ENCODE data around the gene RBX1. TPM values are rescaled to one million over a fixed set of nuclear protein-coding genes. Genes with fewer than 3 reads are reported as not detected.
"Not testable (repeated sequence)": the region's sequence is repeated elsewhere in the genome, so short reads cannot be mapped to it uniquely, and the experiment has no call there.

Gene RBX1
- total RNA-seq, 2 experiments from 2014 or later, result 77.3 to 86.9 TPM

DNA sequence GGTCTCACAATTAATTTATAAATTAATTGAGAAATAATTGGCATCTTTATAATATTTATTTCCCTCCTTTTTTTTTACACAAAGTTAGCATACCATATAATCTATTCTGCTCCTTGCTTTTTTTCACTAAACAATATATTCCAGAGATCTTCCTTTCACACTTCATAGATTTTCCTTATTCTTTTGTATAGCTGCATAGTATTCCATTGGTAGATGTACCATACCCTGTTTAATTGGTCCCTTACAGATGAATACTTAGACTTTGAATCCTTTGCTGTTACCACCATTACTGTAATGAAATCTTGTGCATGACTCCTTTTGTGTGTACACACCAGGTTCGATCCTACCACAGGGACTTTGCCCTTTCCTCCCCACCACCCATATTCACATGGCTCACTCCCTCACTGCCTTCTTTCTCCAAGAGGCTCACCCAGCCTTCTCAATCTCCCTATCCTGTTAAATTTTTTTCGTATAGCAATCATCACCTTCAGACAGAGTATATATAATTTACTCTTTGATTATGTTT, 48.9 kb downstream of the RBX1 start:
- Histone ChIP-seq H2AFZ (ENCODE audit: low read length) (no peak overlapping the region), H3K4me3 (ENCODE audit: low read depth, low read length, poor library complexity, severe bottlenecking) (no peak overlapping the region), H3K9me3 (ENCODE audit: low read length) (no peaks in the 10 kb centered on the region), H3K4me1 (ENCODE audit: insufficient read depth, low read length, poor library complexity, severe bottlenecking) (no peaks in the 10 kb centered on the region), H3K4me2 (ENCODE audit: low read length) (no peak overlapping the region), H3K36me3 (ENCODE audit: insufficient read depth, low read length) (no peaks in the 10 kb centered on the region), H4K20me1 (ENCODE audit: insufficient read depth, low read length) (no peaks in the 10 kb centered on the region), H3K27ac (ENCODE audit: low read depth, low read length, poor library complexity, severe bottlenecking) (no peak overlapping the region), H3K79me2 (ENCODE audit: insufficient read depth, low read depth, low read length) (no peaks in the 10 kb centered on the region), H3K9me2 (ENCODE audit: insufficient read depth, low read length) (no peaks in the 10 kb centered on the region)
- intact Hi-C loops (cut with micrococcal nuclease; ENCODE audit: unreplicated experiment), result no loop called here
- no peak for TF ChIP-seq EZH2phosphoT487 (IDR thresholded peaks at IDR 0.05; ENCODE audit: borderline replicate concordance, low read depth, low read length)
- TF ChIP-seq, protein P1, sequence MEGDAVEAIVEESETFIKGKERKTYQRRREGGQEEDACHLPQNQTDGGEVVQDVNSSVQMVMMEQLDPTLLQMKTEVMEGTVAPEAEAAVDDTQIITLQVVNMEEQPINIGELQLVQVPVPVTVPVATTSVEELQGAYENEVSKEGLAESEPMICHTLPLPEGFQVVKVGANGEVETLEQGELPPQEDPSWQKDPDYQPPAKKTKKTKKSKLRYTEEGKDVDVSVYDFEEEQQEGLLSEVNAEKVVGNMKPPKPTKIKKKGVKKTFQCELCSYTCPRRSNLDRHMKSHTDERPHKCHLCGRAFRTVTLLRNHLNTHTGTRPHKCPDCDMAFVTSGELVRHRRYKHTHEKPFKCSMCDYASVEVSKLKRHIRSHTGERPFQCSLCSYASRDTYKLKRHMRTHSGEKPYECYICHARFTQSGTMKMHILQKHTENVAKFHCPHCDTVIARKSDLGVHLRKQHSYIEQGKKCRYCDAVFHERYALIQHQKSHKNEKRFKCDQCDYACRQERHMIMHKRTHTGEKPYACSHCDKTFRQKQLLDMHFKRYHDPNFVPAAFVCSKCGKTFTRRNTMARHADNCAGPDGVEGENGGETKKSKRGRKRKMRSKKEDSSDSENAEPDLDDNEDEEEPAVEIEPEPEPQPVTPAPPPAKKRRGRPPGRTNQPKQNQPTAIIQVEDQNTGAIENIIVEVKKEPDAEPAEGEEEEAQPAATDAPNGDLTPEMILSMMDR (conservative IDR thresholded peaks at IDR 0.05; ENCODE audit: low read length), result no peak
- POLR2A ChIA-PET, result interaction anchor here (0.6 kb wide), 1 partner anchor 55 kb away, joined by 3 read pairs; no protein-coding TSS in a partner anchor
- CTCF ChIA-PET (ENCODE audit: unreplicated experiment), result no interaction called here
- no peak for DNase-seq (ENCODE audit: low spot score)
- no TSS peak for BruUV-seq (replicated peaks)

DNA sequence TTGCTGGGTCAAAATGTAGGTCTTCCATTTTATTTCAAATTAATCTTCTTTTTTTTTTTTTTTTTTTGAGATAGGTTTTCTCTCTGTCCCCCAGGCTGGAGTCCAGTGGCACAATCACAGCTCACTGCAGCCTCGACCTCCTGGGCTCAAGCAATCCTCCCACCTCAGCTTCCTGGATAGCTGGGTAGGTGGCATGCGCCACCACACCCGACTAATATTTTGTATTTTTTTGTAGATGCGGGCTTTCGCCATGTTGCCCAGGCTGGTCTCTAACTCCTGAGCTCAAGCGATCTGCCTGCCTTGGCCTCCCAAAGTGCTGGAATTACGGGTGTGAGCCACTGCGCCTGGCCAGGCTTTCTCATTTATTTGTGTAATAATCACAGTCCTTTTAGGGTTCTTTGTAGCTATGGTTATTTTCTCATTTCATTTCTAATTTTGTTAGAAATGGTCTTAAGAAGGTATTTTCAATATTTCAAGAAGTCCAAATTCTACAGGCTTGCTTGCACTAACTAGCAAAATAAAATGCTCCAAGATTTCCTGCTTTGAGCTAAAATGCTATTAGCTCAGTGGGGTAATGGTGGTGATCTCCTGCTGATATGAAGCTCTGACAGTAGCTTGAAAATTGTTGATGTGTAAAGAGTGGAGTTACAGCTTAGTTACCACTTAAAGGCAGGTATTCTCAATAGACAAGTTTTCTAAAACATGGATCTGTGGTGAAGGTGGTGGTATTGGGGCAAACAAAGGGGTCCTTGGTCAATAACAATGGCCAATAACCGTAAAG, 50.0 kb downstream of the RBX1 start:
- BruUV-seq (replicated peaks), result no TSS peak
- Histone ChIP-seq H3K9me2 (ENCODE audit: insufficient read depth, low read length) (no peaks in the 10 kb centered on the region), H3K9me3 (ENCODE audit: low read length) (no peaks in the 10 kb centered on the region), H3K27ac (ENCODE audit: low read depth, low read length, poor library complexity, severe bottlenecking) (no peak overlapping the region), H3K36me3 (ENCODE audit: insufficient read depth, low read length) (no peaks in the 10 kb centered on the region), H3K4me2 (ENCODE audit: low read length) (no peak overlapping the region), H3K4me1 (ENCODE audit: insufficient read depth, low read length, poor library complexity, severe bottlenecking) (no peaks in the 10 kb centered on the region), H4K20me1 (ENCODE audit: insufficient read depth, low read length) (no peaks in the 10 kb centered on the region), H3K79me2 (ENCODE audit: insufficient read depth, low read depth, low read length) (no peaks in the 10 kb centered on the region), H2AFZ (ENCODE audit: low read length) (no peak overlapping the region), H3K4me3 (ENCODE audit: low read depth, low read length, poor library complexity, severe bottlenecking) (no peak overlapping the region)
- ChIA-PET CTCF (ENCODE audit: unreplicated experiment) (no interaction called here), POLR2A (interaction anchor here (0.6 to 1.3 kb wide), 2 partner anchors 20 to 56 kb away, joined by 3 read pairs; no protein-coding TSS in a partner anchor)
- intact Hi-C loops (cut with micrococcal nuclease; ENCODE audit: unreplicated experiment), result no loop called here
- no peak for TF ChIP-seq EZH2phosphoT487 (IDR thresholded peaks at IDR 0.05; ENCODE audit: borderline replicate concordance, low read depth, low read length)
- TF ChIP-seq, protein P1 (conservative IDR thresholded peaks at IDR 0.05; ENCODE audit: low read length), result no peak
- DNase-seq (ENCODE audit: low spot score), result no peak

DNA sequence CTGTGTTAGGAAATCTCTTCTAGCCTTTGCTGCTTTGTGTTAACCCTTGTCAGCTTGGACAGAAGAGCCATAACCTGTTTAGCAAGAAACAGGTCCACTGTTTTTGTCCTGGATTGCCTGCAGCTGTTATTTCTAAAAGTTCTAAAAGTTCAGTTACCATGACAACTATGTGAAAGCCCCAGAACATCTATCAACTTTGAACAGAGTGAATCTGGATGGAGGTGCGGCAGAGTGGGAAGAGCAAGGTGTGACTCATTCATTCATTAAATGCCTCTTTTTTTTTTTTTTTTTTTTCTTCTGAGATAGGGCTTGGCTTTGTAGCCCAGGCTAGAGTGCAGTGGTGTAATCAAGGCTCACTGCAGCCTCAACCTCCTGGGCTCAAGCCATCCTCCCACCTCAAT, 50.5 kb downstream of the RBX1 start:
- DNase-seq (ENCODE audit: low spot score), result no peak
- Histone ChIP-seq H2AFZ (ENCODE audit: low read length) (no peak overlapping the region), H3K9me3 (ENCODE audit: low read length) (no peaks in the 10 kb centered on the region), H3K79me2 (ENCODE audit: insufficient read depth, low read depth, low read length) (no peaks in the 10 kb centered on the region), H4K20me1 (ENCODE audit: insufficient read depth, low read length) (no peaks in the 10 kb centered on the region), H3K27ac (ENCODE audit: low read depth, low read length, poor library complexity, severe bottlenecking) (no peak overlapping the region), H3K4me3 (ENCODE audit: low read depth, low read length, poor library complexity, severe bottlenecking) (no peak overlapping the region), H3K36me3 (ENCODE audit: insufficient read depth, low read length) (no peaks in the 10 kb centered on the region), H3K4me2 (ENCODE audit: low read length) (no peak overlapping the region), H3K9me2 (ENCODE audit: insufficient read depth, low read length) (no peaks in the 10 kb centered on the region), H3K4me1 (ENCODE audit: insufficient read depth, low read length, poor library complexity, severe bottlenecking) (no peaks in the 10 kb centered on the region)
- POLR2A ChIA-PET, result interaction anchor here (1.3 kb wide), 1 partner anchor 20 kb away, joined by 3 read pairs; no protein-coding TSS in a partner anchor
- TF ChIP-seq EZH2phosphoT487 (IDR thresholded peaks at IDR 0.05; ENCODE audit: borderline replicate concordance, low read depth, low read length), result no peak
- TF ChIP-seq, protein P1 (conservative IDR thresholded peaks at IDR 0.05; ENCODE audit: low read length), result no peak
- CTCF ChIA-PET (ENCODE audit: unreplicated experiment), result no interaction called here
- intact Hi-C loops (cut with micrococcal nuclease; ENCODE audit: unreplicated experiment), result no loop called here
- BruUV-seq (replicated peaks), result no TSS peak

DNA sequence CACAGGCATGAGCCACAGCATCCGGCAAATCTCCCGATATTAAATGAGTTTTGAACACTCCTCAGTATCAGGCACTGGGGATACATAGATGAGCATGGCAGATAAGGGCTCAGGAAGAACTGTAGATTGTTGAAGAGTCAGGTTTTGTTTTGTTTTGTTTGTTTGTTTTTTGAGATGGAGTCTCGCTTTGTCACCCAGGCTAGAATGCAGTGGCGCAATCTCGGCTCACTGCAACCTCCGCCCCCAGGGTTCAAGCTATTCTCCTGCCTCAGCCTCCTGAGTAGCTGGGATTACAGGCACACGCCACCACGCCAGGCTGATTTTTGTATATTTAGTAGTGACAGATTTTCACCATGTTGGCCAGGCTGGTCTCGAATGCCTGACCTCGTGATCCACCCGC, 51.2 kb downstream of the RBX1 start:
- H3K27ac ChIP-seq (ENCODE audit: low read depth, low read length, poor library complexity, severe bottlenecking); H4K20me1 ChIP-seq (ENCODE audit: insufficient read depth, low read length); H3K9me2 ChIP-seq (ENCODE audit: insufficient read depth, low read length); H3K4me2 ChIP-seq (ENCODE audit: low read length); H3K9me3 ChIP-seq (ENCODE audit: low read length); H3K36me3 ChIP-seq (ENCODE audit: insufficient read depth, low read length); DNase-seq (ENCODE audit: low spot score); intact Hi-C loops (cut with micrococcal nuclease; ENCODE audit: unreplicated experiment); H3K4me3 ChIP-seq (ENCODE audit: low read depth, low read length, poor library complexity, severe bottlenecking); POLR2A ChIA-PET; BruUV-seq (replicated peaks); CTCF ChIA-PET (ENCODE audit: unreplicated experiment); H3K4me1 ChIP-seq (ENCODE audit: insufficient read depth, low read length, poor library complexity, severe bottlenecking); H2AFZ ChIP-seq (ENCODE audit: low read length); H3K79me2 ChIP-seq (ENCODE audit: insufficient read depth, low read depth, low read length): not testable (repeated sequence)
